NOMO-1 treated with dmso at 0.1 percent for 144 hours (cell line): ENCODE data around the gene MADD.
"Not testable (repeated sequence)": the region's sequence is repeated elsewhere in the genome, so short reads cannot be mapped to it uniquely, and the experiment has no call there.

Experiments used
- DNase-seq: peaks from one replicate; lab custom pipeline; 2025; ENCODE audit not compliant: unreplicated experiment; lab: John Stamatoyannopoulos, UW

The MADD gene

DNA sequence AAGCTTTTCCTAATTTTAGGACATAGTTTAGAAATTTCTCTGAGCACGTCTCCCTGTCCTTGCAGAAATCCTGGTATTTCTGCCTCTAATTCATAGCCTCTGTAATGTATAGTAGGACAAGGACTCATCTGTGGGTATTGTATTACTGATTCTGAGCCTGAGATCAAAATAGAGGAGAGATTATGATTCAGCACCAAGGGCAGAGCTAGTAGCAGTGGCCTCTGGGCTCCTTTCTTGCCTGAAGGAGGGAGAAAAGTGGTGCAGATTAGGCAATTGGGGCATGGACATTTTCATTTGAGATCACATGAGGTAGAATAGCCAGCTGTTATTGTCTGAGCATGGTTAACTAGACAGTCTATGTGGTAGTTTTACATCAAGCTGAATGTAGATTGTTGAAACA is 2.8 kb downstream of the MADD start:
- no peak for DNase-seq

DNA sequence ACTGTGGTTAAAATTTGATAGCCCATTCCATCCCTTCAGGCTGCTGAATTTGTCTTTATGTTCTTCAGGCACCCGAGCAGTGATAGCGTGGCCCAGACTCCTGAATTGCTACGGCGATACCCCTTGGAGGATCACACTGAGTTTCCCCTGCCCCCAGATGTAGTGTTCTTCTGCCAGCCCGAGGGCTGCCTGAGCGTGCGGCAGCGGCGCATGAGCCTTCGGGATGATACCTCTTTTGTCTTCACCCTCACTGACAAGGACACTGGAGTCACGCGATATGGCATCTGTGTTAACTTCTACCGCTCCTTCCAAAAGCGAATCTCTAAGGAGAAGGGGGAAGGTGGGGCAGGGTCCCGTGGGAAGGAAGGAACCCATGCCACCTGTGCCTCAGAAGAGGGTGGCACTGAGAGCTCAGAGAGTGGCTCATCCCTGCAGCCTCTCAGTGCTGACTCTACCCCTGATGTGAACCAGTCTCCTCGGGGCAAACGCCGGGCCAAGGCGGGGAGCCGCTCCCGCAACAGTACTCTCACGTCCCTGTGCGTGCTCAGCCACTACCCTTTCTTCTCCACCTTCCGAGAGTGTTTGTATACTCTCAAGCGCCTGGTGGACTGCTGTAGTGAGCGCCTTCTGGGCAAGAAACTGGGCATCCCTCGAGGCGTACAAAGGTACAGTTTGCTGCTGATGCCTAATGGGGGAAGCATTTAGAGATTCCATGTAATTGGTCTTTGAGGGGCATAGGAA is 4.7 kb downstream of the MADD start:
- DNase-seq, result no peak

GRCh38 chr11:47276923-47277322 is 7.0 kb downstream of the MADD start:
- no peak for DNase-seq

DNA sequence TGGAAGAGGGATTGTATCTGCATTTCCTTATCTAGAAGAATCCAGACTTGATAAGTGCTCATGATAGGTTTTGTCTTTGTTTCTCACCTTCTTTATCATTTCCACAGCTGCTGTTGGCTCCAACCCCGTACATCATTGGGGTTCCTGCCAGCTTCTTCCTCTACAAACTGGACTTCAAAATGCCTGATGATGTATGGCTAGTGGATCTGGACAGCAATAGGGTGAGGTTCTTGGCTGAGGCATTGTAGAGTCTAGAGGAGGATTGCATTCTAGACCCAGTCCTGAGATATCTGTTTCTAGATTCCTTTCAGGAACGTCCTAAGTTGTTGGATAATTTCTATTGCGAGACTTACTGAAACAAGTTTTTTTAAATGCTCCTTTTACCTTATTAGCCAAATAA is 8.1 kb downstream of the MADD start:
- no peak for DNase-seq

GRCh38 chr11:47278769-47279168 is 8.8 kb downstream of the MADD start:
- DNase-seq, result no peak

DNA sequence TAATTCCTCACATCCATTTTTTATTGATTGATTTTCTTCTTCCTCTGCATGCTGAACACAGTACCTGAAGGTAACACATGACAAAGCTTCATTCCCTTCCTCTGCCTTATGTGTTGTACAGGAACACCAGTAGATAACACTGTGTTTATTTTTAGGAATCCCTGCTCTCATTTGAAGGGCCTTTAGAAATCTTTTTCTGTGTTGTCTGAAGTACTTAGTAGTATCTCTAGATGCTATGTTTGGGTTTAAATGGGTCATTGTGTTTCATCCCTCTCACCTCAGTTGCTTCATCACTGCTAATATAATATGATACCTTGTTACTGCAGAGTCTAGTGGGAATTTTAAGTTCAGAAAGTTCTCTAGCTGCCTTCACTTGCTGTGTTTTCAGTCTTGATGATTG is 10.2 kb downstream of the MADD start:
- no peak for DNase-seq

DNA sequence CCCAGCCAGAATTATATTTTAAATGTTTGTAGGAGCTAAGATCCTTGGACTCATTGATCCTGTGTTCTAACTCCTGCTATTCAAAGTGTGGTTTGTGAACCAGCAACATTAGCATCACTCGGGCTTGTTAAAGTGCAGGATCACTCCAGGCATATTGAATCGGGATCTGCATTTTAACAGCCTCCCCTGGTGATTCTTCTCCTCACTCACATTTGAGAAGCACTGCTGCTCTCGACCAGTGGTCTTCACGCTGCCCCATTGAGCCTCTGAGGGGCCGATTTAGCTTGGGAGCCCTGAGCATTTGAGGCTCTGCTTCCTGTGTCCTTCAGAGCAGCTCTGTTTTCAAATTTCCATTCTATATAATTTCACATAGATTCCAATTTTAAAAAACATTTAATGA is 10.9 kb downstream of the MADD start:
- no peak for DNase-seq

GRCh38 chr11:47282462-47282861 is 12.5 kb downstream of the MADD start:
- no peak for DNase-seq

DNA sequence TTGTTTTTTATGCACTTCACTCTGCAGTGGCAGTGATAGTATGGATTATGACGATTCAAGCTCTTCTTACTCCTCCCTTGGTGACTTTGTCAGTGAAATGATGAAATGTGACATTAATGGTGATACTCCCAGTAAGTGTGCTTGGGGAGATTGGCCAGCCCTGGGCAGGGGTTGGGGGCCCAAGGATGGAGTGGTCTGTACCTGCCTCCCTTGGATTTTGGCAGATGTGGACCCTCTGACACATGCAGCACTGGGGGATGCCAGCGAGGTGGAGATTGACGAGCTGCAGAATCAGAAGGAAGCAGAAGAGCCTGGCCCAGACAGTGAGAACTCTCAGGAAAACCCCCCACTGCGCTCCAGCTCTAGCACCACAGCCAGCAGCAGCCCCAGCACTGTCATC is 14.2 kb downstream of the MADD start:
- DNase-seq, result no peak

DNA sequence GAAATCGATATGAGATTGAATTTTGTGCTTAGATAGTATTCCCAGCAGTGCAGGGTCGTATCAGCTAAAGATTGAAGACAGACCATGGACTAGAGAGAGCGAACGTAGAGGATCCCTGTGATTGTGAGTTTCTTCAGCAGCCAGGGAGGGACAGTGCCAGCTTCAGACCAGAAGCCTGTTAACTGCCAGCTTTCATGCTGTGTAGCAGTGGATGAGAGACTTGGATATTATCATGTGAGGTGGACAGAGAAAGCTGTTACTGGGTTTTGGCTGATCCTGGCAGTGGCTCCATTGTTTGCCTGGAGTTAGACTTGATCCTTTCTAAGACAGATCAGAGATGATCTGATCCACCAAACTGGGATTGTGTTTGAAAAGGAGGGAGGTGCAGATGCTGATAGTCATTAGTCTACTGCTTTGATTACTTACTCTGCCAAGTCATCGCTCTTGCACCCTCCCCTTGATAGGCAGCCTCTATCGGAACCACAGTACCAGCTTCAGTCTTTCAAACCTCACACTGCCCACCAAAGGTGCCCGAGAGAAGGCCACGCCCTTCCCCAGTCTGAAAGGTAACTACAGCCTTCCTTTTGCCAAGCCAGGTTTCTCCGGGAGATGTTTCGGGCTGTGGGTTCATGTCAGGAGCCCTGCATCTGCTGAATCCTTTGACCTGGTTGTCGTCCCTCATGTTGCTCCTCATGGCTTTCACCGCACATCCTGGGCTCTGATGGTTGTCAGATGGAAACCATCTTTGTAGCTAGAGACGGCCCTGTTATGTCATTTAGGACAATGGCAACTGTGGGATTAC is 16.2 kb downstream of the MADD start:
- no peak for DNase-seq

DNA sequence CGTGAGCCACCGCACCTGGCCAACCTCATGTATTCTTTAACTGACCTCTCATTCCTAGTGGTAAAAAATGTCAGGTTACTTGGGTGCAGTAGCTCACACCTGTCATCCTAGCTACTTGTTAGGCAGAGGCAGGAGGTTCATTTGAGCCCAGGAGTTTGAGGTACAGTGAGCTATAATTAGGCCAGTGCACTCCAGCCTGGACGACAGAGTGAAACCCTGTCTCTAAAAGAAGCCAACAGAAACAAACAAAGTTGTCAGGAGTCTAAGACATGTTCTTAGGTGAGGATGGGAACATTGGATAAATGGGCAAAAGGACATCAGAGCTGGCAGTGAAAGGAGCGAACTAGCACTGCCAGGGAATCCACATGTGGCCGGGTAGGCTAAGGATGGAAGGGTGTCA is 18.1 kb downstream of the MADD start:
- no peak for DNase-seq

GRCh38 chr11:47289856-47290255 is 19.9 kb downstream of the MADD start:
- DNase-seq, result no peak

DNA sequence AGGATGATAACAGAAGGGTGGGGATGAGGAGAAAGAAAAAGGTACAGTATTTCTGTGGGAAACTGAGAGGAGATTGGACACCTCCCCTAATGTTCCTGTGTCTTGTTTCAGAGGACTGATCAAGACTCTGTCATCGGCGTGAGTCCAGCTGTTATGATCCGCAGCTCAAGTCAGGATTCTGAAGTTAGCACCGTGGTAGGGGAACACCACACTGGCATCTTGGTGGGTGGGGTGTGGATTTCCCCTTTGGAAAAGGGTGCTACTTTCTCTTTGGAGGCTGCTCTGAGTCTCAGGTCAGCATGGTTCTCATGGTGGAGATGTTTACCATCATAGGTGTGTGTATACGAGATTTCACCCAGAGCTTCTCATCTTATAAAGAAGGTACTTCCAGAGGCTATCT is 25.5 kb downstream of the MADD start:
- no peak for DNase-seq

GRCh38 chr11:47296045-47296444 is 26.1 kb downstream of the MADD start:
- no peak for DNase-seq

DNA sequence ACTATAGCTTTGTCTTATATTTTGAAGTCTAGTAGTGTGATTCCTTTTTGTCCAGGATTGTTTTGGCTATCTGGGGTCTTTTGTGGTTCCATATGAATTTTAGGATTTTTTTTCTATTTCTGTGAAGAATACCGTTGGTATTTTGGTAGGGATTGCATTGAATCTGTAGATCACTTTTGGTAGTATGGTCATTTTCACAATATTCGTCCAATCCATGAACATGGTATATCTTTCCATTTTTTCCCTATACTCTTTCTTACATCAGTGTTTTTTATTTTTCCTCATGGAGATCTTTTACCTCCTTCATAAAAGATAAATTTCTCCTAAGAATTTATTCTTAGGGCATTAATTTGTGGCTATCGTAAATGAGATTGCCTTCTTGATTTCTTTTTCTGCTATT is 29.1 kb downstream of the MADD start:
- DNase-seq, result no peak

DNA sequence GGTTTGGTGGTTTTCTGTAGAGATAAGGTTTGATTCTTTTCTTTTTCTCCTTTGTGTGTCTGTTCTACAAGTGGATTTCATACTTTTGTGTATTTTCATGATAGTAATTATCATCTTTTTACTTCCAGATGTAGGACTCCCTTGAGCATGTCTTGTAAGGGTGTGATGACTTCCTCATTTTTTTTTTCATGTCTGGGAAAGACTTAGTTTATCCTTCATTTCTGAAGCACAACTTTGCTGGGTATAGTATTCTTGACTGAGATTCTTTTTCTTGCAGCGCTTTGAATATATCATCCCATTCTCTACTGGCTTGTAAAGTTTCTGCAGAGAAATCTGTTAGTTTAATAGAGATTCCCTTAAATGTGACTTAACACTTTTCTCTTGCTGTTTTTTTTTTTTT is 32.9 kb downstream of the MADD start:
- no peak for DNase-seq

- DNase-seq, result no peak
Observed at GRCh38 chr11:47305734-47306483, 36.0 kb downstream of the MADD start.

GRCh38 chr11:47306484-47306844 is 36.5 kb downstream of the MADD start:
- DNase-seq, result no peak

DNA sequence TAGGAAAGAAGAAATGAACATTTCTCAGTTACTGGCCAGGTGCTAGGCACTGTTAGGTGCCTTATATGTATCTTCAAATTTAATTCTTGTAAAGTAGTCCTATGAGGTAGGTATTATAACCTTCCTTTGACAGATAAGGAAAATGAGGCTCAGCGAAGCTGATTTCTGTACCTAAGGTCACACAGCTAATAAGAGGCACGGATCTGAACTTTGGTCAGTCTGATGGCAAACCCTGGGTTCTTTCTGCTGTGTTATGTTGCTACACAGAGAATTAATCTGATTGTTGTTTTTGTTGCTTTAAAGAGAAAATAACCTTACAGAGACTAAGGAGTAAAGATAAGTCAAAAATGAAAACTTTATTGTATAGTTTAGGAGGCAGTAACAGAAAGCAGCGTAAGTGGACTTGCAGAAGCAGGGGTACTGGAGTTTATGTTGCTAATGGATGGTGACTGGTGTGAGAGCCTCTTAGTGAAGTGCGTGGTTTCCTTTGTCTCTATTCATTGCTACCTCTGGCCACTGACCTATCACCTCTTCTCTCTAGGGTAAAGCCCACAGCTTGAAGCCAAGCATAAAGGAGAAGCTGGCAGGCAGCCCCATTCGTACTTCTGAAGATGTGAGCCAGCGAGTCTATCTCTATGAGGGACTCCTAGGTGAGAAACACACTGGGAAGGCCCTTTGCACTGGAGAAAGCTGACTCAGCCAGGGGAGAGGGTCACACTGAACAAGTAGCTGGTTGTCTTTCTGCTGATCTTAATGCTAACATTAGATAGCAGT is 38.3 kb downstream of the MADD start:
- DNase-seq, result no peak

- no peak for DNase-seq
Observed at GRCh38 chr11:47314992-47315391, 45.1 kb downstream of the MADD start.

DNA sequence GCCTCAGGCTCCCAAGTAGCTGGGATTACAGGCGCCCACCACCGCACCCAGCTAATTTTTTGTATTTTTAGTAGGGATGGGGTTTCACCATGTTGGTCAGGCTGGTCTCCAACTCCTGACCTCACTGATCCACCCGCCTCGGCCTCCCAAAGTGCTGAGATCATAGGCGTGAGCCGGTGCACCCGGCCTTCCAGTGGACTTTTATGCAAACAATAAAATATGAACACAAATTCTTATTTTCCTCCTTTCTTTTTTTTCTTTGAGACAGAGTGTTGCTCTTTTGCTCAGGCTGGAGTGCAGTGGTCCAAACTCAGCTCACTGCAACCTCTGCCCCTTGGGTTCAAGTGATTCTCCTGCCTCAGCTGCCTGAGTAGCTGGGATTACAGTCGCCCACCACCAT is 46.6 kb downstream of the MADD start:
- DNase-seq, result not testable (repeated sequence)
